NCI-H2171 (cell line): ENCODE results near the gene PITPNB.

Experiments used
- DNase-seq: peaks from one replicate; lab custom pipeline; 2025; lab: John Stamatoyannopoulos, UW

The PITPNB gene

DNA sequence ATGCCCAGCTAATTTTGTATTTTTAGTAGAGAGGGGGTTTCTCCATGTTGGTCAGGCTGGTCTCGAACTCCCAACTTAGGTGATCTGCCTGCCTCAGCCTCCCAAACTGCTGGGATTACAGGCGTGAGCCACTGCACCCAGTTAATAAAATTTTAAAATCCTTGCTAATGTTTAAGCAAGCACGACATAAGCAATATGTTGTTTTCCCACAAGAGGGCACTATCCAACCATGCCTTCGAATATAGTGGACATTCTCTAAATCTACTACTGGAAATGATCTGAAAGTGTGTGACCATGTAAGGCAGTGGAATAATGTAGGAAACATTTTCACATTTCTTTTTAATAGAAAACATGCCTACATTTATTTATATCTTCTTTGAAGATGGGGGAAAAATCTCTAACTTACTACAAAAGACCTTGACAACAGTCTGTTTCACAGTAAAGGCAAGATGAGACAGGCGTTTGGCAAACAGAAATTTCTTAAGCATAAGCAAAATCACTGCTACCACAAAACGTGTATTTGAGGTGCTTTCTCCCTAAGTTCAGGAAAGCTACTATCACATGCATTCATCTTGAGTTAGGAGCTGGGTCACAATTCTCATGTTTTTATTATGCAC, 38.2 kb downstream of the PITPNB start:
- DNase-seq, result peak; percentile 18

DNA sequence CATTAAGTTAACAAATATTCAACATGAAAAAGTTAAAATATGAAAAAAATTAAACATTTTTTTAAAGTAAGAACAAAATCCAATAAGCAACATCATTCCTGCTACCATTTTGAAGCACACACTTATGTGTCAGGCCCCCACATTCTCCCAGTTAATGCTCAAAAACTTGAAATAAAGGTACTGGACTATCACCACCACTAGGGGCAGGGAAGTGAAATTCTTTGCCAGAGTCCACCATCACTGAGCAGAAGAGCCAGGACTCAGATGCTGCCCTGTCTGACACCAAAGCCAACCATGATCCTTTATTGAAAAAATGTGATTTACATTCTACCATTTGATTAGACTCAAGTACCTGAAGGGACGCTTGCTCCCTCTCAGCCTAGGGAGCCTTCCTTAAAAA, 39.1 kb downstream of the PITPNB start:
- DNase-seq, result no peak

DNA sequence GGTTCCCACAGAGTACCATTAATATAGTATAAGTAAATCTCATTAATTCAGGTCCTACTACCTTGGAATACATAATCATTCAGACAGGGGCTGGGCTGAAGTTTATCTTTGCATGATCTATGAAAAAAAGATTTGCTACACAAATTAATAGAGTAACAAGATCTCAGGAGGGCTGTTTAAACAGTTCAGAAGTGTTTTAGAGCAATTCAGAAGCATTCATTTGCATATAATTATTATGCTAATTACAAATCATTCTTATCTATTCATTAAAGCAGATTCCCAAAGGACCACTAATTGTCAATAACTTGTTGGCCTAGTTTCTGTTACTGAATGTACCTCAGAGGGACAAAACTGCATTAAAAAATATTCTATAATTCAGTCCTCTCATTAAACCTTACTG, 40.5 kb downstream of the PITPNB start:
- no peak for DNase-seq

DNA sequence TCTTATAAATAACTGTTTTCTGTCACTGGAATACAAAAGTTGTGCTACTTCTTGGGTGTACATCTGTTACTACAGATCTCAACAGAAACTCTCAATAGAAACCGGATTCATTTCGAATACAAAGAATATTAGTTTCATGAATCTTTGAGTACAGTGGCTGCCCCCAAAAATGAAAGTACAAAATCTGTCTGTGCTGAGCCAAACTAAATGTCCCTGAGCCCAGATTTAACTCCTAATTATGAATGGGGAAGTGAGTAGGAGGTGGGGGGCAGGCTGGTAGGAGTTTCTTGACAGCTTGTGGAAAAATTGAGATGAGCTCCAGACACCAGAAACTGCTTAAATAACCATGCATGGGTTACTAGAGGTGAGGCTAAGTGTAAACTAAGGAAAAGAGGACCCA, 41.6 kb downstream of the PITPNB start:
- no peak for DNase-seq

DNA sequence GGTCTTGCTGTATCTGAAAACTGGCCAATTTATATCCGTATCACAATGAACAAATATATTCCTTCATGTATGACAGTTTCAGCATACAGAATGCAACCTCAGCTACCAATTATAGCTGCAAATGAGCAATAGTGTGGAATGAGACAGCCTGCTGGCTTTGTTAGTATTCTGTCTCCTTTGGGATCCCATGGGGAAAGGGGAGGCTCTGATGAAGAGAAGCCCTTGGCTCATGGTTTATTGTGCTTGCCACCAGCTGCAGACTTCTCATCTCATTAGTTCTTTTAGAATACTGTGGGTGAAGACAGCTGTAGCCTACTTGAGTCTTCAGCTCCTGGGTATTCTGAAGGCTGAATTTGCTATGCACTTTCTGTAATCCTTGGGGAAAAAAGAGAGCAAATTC, 42.4 kb downstream of the PITPNB start:
- peak; percentile 94 for DNase-seq

DNA sequence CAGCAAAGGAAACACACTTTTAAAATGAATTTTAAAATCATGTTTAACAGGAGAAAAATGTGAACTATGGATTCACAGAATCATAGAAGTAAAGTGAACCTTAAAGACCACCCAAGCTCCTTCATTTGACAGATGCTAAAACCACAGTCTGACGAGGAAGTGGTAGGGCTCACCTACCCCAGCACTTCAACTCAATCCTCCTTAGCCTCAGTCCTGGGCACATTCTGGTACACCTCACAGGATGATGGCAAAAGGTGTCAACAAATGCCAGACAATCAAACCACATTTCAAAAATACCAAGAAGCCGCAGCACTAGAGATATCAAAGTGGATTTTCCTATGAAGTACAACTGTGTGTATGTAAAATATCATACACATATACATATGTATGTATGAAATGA, 43.1 kb downstream of the PITPNB start:
- no peak for DNase-seq

DNA sequence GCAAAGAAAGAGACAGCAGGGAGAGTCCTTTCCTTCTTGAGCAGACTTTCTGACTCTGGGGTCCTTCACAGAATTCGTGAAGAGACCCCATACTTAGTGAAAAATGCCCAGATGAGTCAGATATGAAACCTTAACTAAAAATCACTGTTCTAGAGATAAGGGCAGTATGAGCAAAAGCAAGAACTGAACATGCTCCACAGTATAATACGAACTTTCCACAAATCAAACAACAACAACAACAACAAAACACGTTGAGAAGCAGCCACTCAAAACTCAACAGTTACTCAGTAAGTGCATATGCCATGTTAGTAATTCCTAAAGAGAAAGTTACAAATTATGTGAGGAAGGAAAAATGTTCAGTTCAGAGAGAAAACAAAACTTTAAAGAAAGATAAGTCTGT, 44.3 kb downstream of the PITPNB start:
- no peak for DNase-seq

DNA sequence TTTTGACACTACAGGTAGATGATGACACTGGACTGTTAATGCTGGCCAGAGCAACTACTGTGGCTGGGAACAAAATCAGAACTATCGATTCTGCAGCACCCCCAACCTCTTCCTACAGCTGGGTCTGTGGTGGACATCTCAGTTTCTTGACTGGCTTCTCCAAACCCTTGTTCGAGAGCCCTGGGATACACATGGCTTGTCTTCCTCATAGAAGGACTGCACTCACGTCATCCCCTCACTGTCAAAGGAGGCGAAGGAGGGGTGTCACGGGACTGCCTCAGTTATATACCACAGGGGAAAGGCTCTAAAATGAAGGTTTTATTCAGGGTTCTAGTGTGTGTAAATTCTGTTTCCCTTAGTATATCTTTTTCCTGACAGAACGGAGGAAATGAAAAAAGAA, 44.9 kb downstream of the PITPNB start:
- DNase-seq, result no peak

DNA sequence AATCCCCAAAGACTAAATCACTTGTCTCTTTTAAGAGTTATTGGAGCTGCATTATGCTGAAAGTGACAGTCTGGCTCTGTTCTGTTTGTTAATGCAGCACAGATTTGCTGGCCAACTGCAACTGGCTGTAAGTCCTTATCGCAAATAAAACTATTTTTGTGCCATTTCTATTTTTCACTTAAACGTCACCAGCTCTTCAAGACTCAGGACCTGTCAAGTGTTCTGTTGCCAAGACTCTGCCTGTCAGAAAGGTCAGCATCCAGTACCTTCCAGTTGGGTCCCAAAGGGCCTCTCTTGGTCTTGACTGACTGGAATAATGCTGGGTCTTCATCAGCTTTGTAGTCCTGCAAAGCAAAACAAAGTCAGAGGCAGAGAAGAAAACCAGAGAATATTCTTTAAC, 45.6 kb downstream of the PITPNB start:
- DNase-seq, result no peak

DNA sequence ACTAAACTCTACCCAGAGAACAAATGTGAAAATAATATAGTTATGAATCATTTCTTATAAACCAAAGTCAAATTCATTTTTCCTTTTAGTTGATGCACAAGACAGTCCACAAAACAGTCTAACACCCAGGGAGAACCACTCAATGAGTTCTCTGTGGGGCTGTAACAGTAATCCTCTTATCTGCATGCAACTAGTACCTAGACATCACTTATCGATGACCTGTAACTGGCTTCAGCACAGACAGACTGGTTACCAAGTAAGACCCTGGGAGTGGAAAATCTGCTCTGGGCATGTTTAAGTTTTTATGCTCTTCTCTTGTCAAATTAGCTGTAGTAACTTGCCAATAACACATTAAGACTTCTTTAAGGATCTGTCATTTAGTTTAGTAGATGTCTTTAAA, 46.6 kb downstream of the PITPNB start:
- no peak for DNase-seq

DNA sequence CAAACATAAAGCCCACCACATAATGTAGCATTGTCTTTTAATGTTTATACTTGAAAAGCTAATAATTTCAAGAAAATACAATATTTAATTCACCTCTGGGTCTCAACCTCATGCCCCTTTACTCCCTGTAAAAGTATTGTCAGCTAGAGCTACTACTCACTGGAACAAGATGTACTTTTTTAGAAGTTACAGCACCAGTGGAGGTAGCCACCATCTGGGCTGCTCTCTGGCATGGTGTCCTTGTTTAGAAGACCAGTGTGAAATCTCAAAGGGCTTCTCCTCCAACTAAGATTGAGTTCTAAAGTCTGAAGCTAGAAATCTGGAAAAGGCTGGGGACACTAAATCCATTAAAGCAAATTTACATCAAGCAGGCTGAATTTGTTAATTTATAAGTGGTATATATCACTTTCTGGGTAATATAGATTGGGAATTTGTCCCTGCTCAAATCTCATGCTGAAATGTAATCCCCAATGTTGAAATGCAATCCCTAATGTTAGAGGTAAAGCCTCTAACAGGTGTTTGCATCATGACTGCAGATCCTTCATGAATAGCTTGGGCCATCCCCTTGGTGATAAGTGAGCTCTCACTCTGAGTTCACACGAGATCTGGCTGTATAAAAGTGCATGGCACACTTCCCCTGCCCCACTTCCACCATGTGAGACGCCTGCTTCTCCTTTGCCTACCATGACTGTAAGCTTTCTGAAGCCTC, 47.6 kb downstream of the PITPNB start:
- DNase-seq, result no peak

DNA sequence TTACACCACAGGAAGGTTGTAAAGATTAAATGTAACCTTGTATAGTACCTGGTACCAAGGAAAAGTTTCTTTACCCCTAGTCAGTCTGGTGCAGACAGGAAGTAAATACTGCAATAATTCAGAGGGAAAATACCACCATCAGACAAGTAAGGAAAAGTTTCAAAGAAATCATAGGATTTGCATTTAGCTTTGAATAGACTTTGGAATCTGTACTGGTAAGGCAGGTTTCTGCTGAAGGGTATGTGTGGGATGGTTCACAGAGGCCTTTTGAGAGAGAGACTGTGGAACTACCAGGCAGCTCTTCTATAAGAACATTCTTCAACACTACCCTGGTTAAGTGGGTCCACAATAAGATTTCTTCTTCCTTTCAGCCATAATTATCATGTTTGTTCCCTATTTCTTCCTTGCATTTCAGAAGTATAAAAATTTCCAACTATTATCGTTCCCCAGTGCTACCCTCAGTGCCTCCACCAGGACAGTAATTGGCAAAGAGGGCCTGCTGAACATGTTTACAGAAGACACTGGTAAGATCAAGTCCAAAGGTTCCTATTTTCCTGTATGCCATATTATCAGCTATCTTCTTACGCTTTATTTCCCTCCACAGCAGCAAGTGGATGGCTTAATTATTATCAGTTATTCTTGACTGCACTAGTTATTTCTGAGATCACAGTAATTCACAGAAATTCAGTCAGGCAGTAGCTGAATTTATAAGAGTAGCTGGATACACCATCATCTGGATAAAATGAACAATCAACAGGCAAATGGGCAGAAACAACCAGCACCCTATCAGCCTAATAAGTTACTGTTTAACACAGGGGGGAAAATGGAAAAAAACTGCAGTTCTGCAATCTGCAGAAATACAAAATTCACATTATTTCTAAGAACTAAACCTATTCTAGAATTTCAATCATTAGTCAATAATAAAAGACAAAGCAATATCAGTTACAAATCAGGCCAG, 48.5 kb downstream of the PITPNB start:
- DNase-seq, result no peak

DNA sequence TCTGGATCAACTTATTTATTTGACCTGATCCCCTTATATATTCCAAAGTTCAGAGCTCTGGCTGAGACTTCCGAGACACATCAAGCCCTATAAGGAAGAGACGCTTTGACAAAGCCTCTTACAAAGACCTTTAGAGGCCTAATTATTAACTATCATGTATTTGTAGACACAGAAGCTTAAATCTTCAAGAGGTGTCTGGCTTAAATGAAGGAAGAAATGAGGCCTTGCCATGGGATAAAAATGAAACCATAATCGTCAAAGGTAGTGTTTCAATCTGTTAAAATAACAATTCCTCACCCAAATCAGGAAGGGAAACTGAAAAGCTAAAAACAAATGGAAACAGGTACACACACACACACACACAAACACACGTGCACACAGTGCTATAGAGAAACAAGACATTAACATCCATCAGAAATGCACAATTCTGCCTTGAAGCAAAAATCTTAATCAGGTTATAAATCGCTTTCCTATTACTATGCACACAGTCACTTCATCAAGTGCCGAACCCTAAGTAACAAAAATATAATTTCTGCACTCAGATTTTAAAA, 50.2 kb downstream of the PITPNB start:
- no peak for DNase-seq

DNA sequence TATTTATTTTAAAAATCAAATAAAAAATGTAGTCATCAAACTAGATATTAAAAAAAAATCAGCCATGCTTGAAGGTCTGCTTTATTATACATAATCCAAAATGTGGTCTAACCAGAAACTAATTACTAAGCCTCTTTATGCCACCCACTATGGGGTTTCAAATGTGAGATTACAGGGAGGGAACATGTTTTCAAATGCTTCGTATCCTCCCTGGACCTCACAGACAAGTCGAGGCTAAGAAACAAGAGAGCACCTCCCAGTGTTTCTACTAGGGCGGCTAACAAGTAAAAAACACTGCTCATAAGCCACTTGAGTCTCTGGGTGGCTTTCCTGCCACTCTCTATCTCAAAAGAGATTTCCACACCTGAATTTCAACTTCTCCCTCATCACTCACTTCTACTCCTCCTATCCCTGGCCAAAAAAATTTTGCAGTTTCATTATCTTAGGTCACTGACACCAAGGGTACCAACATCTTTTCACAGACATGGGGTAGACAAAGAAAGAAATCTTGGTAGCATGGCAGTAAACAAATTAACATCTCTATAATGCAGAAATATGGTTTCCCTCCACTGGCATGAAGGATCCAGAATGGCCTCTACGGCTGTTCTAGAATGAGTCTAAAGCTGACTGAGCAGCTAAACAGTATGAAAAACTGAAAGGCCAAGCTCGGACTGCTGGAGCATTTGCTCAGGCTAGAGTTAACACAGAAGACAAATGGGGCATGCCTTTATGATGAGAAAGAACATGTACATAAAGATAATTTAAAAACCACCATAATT, 50.9 kb downstream of the PITPNB start:
- no peak for DNase-seq

DNA sequence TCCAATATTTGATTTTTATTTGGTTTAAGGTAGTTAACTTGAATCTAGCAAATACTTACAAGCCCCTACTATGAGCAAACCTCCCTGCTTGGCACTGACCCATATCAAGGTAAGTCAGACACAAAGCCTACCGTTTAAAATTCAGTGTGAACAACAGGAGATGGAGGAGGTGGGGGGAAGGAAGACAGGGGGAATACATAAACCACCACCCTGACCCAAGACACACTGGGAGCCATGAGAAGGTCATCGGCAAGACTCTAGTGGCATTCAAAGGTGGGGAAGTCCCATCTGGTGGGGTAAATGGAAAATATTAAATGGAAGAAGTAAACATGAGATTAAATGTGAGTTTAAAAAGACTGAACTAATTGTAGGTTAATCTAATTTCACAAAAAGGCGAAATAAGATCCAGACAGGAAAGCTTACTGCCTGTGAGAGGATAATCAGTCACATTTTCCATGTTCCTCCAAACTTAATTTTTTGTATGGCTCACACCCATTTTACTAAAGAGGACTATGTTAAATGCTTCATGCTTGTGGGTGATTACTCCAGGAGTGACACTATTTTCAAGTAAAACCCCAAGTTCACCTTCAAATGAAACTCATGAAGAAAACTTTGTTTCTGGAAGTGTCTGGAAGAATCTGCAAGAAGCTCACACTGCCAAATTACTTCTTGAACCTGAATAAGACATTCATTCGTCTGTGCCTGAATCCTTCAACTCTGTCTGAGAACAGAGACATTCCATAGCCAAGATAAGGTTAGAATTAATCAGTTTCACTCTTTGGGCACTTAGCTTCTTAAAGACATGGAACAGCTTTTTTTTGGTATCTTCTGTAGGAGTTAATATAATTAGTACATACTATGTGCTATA, 51.7 kb downstream of the PITPNB start:
- no peak for DNase-seq

DNA sequence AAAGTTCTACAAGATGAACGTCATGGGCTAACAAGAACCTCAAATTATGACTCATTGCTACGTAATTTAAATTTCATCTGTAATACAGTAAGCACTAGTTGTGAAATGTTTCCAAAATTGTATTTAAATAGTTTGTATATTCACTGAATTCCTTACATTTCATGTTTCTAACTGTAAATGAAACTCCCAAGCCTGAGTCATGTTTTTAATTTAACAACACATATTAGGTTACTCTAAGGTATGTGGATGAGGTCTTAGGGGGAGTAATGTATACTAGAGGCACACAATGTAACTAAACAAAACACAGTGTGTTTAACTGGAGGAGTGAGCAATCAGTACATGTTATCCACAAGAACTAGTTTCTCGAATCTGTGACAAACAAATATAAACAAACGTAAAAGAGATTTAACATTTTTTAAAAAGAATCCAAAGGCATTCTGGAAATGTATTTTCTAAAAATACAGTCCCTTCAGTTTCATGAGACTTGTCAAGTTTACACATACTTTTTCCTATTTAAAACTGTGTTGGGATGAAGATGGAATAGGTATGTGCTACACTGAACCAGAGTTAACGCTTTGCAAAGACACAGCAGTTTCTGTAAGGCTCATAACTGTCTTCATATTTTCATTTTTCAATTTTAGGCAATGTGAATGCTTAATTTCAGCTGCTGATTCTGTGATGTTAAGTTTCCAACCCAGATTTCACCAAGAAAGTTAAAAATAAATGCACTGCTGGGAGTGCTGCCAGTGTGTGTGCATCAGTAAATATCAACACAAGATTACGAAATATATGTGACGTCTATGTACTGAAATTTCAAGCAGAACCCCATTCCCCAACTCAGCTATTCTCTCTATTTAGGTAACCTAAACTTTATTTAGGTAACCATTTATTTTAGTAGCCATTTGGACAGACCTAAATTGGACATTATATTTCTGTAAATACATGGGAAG, 52.6 kb downstream of the PITPNB start:
- no peak for DNase-seq

DNA sequence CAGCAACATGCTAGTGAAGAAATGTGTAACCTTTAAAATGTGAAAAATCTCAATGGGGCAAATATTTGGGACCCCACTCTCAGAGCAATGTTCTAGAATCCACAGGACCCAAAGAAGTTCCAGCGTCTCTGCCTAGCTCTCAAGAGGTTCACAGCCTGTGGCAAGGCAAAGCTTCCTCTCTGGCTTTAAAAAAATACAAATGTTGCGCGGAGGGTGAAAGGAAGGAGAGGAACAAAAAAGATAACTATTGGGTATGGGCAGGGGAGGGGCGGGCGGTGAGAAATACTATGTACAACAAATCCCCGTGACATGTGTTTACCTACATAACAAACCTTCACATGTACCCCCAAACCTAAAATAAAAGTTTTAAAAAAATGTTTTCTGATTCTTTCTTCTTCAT, 53.6 kb downstream of the PITPNB start:
- DNase-seq, result no peak

DNA sequence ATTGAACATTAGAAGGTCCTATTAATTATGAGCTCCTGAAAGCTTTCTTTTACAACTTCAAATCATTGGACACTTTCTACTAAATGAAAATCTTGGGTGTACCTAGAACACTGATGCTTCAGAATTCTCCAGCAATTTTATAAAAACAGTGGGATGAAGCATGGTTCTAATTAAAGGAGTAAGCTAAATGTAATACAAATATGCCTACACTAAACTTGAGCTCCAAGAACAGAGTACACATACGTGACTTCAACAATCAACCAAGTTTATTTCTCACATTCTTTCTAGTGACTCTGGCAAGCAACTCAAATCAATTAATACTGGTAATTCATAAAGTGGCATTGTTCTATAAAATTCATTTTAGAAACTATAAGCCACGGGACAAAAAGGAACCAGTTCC, 55.5 kb downstream of the PITPNB start:
- DNase-seq, result no peak

DNA sequence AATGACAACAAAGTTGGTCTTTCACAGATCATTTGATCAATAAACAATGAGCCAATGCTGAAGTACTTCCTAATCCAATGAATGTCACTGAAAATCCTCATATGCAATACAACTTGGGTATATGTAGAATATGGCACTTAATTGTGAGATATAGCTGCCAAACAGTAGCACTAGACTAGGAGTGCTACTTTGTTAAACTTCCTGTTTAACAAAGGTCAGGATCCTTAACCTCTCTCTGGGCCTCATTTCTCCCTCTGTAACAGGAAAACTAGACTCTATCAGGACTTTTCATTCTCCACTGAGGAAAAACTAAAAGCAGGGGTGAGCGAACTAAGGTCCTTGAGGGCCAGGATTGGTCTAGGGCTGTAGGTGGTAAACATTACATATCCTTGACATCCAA, 56.1 kb downstream of the PITPNB start:
- no peak for DNase-seq

DNA sequence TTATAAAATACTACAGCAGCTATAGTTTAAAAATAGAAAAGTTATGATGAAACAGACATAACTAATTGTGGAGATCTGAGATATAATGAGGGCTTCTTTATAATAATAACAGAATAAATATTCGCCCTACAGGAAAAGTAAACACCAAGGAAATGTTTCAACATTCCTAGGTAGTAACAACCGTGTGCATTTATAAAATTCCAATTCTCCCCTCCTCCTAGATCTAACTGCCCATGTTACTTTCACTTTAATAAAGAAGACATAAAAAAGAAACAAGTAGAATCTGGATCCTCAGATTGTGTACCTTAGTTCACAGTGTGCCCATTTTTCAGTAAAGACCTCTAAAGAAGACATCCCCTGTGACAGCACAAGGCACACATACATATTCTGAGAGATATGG, 59.7 kb downstream of the PITPNB start:
- DNase-seq, result no peak
